HUDEP-2 (cell line): ENCODE data around the gene APOC1.
"Not testable (repeated sequence)": the region's sequence is repeated elsewhere in the genome, so short reads cannot be mapped to it uniquely, and the experiment has no call there.

ENCODE experiments used
- DNase-seq, 76 experiments: peaks; one replicate each; lab custom pipeline; 2025; ENCODE audit not compliant: unreplicated experiment in 76 of 76; lab: John Stamatoyannopoulos, UW

APOC1 gene

DNA sequence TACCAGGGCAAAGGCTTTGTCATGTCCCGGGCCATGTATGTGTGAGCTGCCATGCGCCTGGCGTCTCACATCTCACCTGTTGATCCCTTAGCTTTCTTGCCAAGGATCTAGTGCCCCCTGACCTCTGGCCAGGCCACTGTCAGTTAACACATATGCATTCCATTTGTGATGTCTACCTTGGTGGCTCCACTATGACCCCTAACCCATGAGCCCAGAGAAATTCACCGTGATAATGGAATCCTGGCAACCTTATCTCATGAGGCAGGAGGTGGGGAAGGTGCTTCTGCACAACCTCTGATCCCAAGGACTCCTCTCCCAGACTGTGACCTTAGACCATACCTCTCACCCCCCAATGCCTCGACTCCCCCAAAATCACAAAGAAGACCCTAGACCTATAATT lies 26.1 kb upstream of the APOC1 start:
- not testable (repeated sequence) for DNase-seq

DNA sequence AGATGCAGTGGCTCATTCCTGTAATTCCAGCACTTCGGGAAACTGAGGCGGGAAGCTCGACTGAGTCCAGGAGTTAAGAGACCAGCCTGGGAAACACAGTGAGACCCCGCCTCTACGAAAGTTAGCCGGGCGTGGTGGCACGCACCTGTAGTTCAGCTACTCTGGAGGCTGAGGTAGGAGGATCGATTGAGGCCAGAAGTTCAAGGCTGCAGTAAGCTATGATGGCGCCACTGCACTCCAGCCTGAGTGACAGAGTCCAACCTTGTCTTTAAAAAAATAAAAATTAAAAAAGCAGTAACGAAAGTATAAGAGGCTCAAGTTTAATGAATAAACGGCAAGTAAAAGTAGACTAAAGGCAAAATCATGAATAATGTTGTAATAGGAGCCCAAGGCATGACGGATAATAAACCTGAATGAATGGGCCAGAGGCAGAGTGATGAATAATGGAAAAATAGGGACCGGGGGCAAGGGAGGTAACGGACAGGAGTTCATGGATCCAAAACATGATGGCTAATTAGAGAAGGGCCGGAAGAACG lies 24.5 kb upstream of the APOC1 start:
- no peak for DNase-seq

DNA sequence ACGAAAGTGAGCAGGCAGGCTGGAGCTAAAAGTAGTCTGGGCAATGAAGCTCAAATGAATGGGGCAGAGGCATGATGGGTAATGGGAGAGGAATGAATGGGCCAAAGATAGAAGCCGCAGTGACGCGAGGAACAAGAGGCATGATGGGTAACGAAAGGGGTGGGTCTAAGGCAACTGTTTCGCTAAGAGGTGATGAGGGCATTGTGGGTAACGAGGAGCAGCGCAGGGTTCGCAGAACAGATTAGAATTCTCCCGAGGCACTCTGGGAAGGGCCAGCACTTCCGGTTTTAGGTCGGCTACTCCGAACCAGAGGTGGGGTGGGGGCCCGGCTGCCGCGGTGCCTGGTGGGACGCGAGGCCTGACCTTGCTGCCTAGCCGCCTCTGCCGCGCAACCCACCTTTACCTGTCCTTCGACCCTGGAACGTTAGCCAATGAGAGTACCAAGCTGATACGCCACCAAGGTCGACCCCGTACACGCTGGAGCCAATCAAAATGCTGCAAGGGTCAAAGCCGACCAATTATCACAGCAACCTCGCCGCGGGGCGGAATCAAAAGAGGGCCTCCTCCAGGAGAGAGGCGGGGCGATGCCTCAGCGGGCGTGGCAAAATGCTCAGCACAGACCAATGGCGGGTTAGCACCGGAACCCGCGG lies 23.9 kb upstream of the APOC1 start:
- peak; percentile 99 to 100 (median 100) for DNase-seq

DNA sequence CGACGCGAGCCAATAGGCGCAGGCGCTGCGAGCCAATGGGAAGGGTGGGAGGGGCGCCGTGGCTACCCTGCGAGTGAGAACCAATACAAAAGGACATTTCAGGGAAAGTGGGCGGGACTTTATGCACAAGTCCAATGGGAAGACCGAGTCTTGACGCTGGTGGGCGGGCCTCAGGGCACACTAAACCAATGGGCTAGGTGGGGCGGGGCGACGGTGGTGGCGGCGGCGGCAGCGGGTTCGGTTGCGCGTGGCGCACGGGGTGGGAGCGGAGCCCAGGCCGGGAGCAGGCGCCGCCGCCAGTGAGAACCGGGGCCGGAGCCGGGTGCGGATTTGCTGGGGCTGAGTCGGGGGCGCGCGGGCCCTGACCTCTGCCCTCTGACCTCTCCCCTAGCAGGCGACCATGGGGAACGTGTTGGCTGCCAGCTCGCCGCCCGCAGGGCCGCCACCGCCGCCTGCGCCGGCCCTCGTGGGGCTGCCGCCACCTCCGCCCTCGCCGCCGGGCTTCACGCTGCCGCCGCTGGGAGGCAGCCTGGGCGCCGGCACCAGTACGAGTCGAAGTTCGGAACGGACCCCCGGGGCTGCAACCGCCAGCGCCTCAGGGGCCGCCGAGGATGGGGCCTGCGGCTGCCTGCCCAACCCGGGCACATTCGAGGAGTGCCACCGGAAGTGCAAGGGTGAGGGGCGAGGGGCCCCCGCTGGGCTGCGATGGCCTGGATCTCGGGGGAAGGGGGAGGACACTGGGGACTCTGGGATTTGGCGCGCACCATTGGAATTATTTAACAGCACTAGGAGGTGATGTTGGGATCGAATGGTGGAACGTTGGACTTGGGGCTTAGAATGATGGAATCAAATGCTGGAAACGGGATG lies 23.2 kb upstream of the APOC1 start, which contains the start of gene TOMM40:
Gene TOMM40, plus strand, starts transcription at position 239 of the 867 bp plus-strand sequence. Its CDS starts 162 bp downstream, at position 401.
- peak in 17 of 76 experiments; percentile 99 to 100 (median 100) for DNase-seq

DNA sequence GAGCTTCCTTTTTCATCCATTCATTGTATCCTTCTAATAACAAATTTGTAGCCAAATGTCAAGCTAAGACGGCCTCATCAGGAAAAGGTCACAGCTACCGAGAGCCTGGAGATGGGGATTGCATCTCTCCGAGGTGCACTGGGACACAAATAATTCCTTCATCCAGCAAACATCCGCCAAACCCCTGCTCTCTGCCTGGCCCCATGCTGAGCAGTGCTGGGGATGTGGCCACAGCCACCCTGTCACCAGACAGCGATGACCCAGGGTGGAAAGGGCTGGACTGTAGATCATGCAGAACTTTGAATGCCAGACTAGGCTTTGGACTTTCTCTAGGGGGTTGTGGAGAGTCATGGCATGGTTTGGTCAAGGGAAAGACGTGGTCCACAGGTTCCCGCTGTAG lies 21.5 kb upstream of the APOC1 start:
- no peak for DNase-seq

DNA sequence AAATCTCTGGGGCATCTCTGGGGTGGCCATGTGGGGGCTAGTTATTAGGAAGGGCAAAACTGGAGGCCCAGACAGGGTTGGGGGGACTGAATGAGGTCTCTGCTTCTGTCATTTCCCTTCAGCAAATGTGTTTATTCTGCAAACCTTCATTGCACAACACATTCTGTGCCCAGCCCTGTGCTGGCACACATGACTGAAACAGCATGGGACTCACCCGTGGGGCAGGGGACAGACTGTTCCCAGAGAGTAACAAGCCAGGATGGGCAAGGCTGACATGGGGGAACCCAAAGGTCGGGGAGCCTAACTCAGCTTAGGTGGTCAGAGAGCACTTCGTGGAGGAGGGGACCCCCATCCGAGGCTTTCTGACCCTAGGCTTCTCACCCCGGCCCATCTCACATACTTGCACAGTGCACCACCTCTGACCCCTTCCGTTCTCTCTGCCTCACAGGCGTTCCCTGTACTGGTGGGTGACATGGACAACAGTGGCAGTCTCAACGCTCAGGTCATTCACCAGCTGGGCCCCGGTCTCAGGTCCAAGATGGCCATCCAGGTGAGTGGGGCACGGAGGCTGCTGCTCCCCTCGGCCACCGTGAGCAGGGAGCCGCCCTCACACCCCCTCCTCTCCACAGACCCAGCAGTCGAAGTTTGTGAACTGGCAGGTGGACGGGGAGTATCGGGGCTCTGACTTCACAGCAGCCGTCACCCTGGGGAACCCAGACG lies 20.9 kb upstream of the APOC1 start:
- DNase-seq, result no peak

DNA sequence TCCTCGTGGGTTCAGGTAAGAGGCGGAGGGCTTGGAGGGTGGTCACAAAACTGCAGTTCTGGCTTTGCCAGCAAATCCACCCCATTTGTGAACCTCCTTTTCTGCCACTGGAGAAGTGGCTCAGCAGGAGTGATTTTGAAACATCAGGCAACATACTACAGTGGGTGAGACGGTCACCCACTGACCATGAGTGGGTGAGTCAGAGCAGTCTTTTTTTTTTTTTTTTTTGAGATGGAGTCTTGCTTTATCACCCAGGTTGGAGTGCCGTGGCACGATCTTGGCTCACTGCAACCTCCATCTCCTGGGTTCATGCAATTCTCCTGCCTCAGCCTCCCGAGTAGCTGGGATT lies 20.4 kb upstream of the APOC1 start:
- no peak for DNase-seq

DNA sequence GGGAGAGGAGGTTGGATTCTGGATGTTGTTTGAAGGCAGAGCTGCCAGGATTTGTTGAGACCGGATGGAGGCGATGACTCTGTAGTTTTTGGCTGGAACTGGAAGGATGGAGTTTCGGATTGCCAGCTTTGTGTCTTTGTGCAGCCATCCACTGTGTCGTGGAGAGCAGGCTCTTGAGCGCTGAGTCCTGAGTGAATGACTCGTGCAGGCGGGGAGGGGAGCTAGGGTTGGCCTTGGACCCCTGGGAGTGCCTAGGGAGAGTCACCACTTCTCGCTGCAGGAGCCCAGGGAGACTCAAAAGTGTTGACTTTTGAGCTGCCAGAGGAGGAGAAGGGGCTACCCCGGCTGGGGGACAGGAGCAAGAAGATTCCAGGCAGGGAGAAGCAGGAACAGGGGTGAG lies 19.5 kb upstream of the APOC1 start:
- no peak for DNase-seq

DNA sequence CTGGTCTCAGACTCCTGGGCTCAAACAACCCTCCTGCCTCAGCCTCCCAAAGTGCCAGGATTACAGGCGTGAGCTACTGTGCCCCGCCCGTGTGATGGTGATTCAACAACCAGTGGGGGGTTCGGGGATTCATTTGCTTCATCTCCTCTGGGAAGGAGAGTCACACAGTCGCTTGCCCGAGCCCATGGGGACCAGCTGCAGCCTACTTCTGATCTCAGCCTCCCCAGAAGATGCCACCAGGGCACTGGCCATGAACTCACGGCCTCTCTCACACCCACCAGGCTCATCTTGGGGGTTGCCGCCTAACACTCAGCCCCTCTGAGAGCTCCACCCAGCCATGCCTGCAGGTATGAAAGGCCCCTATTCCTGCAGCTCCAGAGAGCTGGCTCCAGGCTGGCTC lies 16.6 kb upstream of the APOC1 start:
- DNase-seq, result no peak

DNA sequence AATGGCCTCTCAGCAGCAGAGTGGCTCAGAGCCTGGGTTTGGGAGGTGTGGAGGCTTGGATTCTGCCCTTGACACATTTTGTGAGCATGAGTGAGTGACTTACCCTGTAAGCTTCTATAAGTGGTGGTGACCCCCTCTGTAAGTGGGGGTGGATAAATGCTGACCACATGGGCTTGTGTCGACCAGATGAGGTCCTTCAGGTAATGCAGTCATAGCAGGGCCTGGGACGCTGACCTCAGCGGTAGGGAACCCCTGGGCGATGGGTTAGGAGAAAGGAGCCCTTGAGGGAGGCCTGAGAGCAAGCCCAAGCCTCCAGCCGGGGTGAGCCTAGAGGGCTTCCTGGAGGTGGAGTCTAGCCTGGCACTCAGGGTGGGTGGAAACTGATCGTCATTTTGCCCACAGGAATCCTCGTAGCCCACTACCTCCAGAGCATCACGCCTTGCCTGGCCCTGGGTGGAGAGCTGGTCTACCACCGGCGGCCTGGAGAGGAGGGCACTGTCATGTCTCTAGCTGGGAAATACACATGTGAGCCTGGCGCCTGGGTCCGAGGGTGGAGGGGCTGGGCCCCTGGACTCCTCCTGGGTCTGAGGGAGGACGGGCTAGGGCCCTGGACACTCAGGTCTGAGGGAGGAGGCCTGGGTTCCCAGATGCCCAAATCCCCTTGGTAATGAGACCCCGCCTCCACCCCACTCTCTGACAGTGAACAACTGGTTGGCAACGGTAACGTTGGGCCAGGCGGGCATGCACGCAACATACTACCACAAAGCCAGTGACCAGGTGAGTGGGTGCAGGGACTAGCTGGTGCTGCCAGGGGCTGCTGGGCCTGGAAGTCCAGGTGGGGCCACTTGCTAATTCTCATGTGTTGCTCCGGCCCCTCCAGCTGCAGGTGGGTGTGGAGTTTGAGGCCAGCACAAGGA lies 13.8 kb upstream of the APOC1 start:
- no peak for DNase-seq

DNA sequence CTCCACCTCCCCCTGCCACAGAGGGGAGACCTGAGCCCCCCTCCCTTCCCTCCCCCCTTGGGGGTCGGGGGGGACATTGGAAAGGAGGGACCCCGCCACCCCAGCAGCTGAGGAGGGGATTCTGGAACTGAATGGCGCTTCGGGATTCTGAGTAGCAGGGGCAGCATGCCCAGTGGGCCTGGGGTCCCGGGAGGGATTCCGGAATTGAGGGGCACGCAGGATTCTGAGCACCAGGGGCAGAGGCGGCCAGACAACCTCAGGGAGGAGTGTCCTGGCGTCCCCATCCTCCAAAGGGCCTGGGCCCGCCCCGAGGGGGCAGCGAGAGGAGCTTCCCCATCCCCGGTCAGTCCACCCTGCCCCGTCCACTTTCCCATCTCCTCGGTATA lies 11.2 kb upstream of the APOC1 start:
- DNase-seq, result no peak

DNA sequence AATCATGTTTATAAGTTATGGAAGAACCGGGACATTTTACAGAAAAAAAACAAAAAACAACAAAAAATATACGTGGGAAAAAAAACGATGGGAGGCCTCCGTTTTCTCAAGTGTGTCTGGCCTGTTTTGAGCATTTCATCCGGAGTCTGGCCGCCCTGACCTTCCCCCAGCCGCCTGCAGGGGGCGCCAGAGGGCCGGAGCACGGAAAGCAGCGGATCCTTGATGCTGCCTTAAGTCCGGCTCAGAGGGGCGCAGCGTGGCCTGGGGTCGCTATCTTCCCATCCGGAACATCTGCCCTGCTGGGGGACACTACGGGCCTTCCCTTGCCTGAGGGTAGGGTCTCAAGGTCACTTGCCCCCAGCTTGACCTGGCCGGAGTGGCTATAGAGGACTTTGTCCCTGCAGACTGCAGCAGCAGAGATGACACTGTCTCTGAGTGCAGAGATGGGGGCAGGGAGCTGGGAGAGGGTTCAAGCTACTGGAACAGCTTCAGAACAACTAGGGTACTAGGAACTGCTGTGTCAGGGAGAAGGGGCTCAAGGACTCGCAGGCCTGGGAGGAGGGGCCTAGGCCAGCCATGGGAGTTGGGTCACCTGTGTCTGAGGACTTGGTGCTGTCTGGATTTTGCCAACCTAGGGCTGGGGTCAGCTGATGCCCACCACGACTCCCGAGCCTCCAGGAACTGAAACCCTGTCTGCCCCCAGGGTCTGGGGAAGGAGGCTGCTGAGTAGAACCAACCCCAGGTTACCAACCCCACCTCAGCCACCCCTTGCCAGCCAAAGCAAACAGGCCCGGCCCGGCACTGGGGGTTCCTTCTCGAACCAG lies 10.6 kb upstream of the APOC1 start:
- peak in 73 of 76 experiments; percentile 5 to 96 (median 69) for DNase-seq

DNA sequence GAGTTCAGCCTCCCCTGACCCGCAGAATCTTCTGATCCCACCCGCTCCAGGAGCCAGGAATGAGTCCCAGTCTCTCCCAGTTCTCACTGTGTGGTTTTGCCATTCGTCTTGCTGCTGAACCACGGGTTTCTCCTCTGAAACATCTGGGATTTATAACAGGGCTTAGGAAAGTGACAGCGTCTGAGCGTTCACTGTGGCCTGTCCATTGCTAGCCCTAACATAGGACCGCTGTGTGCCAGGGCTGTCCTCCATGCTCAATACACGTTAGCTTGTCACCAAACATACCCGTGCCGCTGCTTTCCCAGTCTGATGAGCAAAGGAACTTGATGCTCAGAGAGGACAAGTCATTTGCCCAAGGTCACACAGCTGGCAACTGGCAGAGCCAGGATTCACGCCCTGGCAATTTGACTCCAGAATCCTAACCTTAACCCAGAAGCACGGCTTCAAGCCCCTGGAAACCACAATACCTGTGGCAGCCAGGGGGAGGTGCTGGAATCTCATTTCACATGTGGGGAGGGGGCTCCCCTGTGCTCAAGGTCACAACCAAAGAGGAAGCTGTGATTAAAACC lies 9.9 kb upstream of the APOC1 start:
- peak in 7 of 76 experiments; percentile 11 to 43 (median 26) for DNase-seq

DNA sequence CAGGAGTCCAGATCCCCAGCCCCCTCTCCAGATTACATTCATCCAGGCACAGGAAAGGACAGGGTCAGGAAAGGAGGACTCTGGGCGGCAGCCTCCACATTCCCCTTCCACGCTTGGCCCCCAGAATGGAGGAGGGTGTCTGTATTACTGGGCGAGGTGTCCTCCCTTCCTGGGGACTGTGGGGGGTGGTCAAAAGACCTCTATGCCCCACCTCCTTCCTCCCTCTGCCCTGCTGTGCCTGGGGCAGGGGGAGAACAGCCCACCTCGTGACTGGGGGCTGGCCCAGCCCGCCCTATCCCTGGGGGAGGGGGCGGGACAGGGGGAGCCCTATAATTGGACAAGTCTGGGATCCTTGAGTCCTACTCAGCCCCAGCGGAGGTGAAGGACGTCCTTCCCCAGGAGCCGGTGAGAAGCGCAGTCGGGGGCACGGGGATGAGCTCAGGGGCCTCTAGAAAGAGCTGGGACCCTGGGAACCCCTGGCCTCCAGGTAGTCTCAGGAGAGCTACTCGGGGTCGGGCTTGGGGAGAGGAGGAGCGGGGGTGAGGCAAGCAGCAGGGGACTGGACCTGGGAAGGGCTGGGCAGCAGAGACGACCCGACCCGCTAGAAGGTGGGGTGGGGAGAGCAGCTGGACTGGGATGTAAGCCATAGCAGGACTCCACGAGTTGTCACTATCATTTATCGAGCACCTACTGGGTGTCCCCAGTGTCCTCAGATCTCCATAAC lies 8.8 kb upstream of the APOC1 start, which contains the start of gene APOE:
Gene APOE, plus strand, starts transcription at position 360 of the 724 bp plus-strand sequence. CDS start 829 bp downstream, outside the sequence.
- DNase-seq, result peak in 2 of 76 experiments; percentile 40 to 52

DNA sequence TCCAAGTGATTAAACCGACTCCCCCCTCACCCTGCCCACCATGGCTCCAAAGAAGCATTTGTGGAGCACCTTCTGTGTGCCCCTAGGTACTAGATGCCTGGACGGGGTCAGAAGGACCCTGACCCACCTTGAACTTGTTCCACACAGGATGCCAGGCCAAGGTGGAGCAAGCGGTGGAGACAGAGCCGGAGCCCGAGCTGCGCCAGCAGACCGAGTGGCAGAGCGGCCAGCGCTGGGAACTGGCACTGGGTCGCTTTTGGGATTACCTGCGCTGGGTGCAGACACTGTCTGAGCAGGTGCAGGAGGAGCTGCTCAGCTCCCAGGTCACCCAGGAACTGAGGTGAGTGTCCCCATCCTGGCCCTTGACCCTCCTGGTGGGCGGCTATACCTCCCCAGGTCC lies 6.8 kb upstream of the APOC1 start:
- no peak for DNase-seq

DNA sequence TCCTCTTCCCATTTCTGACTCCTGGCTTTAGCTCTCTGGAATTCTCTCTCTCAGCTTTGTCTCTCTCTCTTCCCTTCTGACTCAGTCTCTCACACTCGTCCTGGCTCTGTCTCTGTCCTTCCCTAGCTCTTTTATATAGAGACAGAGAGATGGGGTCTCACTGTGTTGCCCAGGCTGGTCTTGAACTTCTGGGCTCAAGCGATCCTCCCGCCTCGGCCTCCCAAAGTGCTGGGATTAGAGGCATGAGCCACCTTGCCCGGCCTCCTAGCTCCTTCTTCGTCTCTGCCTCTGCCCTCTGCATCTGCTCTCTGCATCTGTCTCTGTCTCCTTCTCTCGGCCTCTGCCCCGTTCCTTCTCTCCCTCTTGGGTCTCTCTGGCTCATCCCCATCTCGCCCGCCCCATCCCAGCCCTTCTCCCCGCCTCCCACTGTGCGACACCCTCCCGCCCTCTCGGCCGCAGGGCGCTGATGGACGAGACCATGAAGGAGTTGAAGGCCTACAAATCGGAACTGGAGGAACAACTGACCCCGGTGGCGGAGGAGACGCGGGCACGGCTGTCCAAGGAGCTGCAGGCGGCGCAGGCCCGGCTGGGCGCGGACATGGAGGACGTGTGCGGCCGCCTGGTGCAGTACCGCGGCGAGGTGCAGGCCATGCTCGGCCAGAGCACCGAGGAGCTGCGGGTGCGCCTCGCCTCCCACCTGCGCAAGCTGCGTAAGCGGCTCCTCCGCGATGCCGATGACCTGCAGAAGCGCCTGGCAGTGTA lies 6.2 kb upstream of the APOC1 start:
- DNase-seq, result no peak

DNA sequence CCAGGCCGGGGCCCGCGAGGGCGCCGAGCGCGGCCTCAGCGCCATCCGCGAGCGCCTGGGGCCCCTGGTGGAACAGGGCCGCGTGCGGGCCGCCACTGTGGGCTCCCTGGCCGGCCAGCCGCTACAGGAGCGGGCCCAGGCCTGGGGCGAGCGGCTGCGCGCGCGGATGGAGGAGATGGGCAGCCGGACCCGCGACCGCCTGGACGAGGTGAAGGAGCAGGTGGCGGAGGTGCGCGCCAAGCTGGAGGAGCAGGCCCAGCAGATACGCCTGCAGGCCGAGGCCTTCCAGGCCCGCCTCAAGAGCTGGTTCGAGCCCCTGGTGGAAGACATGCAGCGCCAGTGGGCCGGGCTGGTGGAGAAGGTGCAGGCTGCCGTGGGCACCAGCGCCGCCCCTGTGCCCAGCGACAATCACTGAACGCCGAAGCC lies 5.6 kb upstream of the APOC1 start:
- no peak for DNase-seq
